NAMALWA (cell line): ENCODE data around the gene CFC1.
"Not testable (repeated sequence)": the region's sequence is repeated elsewhere in the genome, so short reads cannot be mapped to it uniquely, and the experiment has no call there.

Experiments
- DNase-seq: peaks from one replicate; pipeline ENCODE4 v3.0.0-alpha.2; 2015; ENCODE audit warnings: low spot score

CFC1 gene

DNA sequence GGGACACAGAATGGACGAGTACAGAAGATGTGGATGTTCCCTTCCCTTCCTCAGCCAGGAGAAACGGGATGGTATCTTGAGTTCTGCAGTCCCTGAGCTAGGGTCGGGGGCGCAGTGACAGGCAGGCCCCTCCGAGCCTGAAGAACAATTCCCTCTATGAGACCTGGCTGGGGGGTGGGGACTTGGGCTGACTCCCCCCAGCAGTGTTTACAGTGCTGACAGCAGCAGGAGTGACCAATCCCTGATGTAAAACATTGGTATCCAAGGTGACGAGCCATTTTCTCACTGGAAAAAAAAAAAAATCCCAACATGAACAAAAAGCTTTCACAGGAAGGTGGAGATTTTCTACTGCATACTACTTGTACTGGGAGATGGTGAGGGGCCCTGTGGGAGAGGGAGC is at the start of gene CFC1:
Gene CFC1, minus strand, starts transcription at position 183 of the 400 bp plus-strand sequence. CDS start 288 bp downstream, outside the sequence.
- not testable (repeated sequence) for DNase-seq

DNA sequence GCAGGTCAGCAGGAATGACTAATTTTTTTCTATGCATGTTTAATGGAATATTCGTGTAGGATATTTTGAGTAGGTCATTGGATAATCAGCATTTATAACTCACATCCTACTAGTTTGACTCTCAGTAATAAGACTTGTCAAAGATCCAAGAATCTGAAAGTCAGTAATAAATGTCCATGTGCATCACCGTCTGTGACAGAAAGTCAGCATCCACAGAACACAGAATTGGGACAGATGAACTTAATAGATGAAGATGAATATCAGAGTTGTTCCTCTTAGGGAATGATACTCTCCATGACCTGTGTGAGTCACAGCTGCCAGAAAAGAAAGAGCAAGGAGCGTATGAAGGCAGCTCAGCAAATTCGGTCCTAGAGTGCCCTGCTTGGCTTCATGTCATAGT is 42.3 kb upstream of the CFC1 start:
- DNase-seq = not testable (repeated sequence)

DNA sequence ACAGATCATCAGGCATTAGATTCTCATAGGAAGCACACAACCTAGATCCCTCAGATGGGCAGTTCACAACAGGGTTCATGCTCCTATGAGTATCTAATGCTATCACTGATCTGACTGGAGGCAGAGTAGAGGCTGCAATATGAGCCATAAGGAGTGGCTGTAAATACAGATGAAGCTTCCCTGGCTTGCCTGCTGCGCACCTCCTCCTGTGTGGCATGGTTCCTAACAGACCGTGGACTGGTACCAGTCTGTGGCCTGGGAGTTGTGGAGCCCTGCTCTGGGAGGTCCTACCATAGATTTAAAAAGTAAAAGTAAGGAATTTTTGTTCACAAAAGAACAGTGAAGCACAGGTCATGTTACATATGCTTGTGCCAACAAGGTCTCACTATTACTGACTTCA is 39.6 kb upstream of the CFC1 start:
- not testable (repeated sequence) for DNase-seq

DNA sequence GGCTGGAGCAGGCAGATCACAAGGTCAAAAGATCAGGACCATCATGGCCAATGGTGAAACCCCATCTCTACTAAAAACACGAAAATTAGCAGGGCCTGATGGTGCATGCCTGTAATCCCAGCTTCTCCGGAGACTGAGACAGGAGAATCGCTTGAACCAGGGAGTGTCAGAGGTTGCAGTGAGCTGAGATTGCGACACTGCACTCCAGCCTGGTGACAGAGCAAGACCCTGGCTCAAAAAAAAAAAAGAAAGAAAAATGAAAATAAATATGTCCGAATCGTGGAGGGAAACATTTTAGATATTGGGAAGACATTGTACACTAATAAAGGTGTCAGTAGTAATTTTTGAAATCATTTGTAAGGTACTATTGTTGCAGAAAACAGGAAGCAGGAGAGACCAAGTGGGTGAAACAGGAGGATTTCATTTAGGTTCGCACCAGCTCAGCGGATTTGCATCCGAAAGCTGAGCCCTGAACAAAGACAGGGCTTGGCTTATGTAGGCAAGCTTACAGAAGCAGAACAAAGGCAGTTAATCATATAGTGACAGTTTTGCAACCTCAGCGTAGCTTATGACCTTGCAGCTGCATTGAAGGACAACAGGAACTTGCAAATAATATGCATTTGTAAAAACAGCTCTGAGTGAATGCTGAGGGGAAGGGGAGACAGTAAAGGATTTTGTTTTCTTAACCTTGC is 29.6 kb upstream of the CFC1 start:
- DNase-seq = not testable (repeated sequence)

- not testable (repeated sequence) for DNase-seq
These were observed 11.8 kb upstream of the CFC1 start, which contains the start of gene POTEJ for GRCh38 chr2:130611140-130611539. POTEJ (plus strand) TSS chr2:130611440; CDS start chr2:130611533, 93 bp downstream.

DNA sequence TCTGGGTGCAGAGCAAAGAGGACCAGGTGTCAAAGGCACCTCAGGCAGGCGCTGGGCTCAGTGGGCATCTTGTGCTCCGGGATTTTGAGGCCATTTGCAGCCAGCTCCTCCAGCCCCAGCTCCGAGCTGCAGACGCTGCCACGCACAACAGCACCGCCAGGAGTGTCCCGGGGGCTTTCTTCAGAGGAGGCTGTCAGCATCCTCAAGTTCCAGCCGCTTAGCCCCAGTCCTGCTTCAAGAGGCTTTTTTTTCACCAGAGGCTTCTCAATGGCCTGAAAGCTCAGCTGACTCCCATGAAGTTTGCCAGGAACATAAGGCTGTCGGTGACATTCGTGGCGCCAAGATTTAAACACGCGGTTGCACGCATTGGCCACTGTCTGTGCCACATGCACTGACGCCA is 11.1 kb upstream of the CFC1 start:
- not testable (repeated sequence) for DNase-seq

DNA sequence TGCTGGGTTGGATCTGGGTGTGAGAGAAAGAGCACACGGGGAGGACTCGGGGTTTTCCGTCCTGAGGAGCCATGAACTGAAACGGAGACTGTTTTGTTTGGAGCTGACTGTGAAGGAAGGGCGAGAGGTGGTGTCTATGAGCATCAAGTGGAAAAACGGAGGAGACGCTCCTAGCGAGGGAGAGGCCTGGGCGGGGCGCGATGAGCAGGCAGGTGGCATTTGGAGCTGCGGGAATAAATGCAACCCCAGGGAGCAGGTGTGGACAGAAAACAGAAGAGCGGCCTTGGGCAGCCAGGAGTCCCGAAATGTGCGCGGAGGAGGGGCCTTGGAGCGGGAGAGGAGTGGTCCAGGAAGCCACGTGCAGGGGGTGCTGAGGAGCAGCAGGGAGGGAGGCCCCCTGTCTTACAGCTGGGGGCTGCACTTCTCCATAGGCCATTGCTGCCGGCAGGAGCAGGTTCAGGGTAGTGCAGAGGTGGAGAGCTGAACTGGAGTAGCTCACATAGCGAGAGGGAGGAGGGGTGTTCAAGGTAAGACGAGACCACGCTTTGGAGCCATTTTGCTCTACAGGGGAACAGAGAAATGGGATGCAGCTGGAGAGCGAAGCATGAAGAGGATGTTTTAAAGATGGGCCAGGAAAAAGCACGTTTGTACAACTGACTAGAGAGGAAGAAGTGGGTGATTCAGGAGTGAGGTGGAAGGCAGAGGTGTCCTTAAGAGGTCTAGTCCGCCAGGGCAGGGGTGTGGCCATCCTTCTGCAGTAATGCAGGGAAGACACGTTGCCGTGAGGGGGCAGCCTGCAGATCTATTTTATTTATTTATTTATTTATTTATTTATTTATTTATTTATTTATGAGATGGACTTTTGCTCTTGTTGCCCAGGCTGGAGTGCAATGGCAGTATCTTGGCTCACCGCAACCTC is 9.9 kb upstream of the CFC1 start:
- not testable (repeated sequence) for DNase-seq

DNA sequence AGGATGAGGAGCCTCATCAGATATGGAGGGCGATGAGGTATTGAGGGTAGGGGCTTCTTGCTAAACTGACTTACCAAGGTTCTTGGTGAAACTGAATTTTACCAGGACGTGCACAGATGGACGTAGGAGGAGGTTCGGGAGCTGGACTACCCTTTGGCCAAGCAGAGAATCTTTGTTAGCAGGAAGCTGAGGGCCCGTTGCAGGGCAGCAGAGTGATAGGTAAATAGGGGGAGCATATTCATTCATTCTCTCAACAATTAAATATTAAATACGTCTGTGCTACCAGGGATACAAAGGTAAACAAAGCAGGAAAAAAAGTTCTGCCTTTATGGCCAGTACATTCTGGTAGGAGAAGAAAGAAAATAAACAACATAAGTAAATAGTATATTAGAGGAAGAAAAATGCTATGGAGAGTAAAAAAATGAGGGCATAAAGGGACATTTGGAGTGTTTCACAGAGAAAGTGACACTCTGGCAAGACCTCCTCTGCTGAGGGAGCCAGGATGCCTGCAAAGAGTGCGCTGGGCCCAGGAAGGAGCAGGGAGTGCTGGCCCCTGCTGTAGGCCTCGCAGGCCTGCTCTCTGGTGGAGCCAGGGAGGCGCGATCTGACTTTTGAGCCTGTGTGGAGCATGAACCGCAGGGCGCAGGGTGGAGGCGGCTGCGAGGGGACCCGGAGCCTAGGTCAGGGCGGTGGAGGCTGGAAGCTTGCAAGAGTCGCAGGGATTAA is 9.1 kb upstream of the CFC1 start:
- not testable (repeated sequence) for DNase-seq

DNA sequence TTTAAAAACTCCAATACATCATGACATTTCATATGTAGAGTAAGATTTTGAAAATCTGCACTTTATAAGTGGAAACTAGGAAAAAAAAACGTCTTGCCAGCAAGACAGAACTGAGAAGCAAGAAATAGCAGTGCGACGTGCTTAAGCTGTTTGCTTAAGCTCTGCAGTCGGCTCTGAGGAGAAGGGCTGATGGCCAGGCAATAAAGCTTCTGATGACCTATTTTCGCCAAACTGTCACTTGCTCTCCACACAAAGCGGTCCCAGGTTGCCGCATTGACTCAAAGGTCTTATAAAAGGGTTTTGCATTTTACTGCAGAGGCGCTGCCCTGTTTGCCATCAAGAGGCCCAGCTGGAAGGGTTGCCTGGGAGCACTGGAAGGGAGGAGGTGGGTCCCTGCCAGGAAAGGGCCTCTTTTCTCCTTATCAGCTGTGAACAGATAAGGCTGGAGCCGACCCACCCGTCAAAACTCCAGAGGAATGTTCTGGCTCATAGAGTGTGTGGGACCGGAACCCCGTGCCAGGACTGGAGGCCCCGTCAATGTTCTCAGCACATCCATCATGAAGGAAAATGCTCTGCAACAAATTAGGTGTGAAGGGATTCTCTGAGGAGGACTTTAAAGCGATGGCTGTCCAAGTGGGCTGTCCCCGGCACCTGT is 2.4 kb upstream of the CFC1 start:
- DNase-seq = not testable (repeated sequence)

DNA sequence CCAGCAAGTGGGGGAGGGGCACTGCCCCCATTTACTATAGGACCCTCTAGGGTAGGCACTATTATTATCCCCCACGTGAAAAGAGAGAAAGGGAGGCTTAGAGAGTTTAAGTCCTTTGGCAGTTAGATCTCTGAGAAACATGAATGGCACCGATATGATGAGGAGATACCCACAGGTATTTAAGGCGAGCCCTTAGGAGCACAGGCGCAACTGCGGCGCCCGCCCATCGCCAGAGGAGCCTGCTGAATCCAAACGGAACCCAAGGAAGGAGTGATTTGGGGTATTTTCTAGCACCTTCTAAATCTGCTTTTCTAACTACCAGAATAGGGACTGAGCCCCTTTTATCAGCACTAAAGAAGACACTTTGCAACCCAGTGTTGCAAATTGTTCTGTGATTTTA is 551 bp upstream of the CFC1 start:
- DNase-seq = not testable (repeated sequence)

DNA sequence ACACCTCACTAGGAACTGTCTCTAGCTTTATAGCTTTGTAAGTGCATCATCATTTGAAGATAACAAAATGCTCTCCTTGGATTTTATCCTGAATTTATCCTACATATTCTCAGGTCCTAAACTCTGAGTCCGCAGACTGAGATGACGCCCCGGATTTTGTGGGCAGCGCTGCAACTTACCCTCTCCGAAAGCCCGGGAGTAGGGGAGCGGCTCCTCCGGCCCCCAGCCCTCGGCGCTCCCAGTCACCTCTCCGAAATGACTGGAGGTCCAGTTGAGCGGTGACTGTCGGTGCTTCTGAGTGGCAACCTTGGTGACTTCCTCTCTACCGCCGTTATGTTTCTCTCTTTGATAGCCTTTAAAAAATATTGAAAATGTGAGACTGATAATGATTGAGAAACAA is 912 bp downstream of the CFC1 start:
- DNase-seq = not testable (repeated sequence)

DNA sequence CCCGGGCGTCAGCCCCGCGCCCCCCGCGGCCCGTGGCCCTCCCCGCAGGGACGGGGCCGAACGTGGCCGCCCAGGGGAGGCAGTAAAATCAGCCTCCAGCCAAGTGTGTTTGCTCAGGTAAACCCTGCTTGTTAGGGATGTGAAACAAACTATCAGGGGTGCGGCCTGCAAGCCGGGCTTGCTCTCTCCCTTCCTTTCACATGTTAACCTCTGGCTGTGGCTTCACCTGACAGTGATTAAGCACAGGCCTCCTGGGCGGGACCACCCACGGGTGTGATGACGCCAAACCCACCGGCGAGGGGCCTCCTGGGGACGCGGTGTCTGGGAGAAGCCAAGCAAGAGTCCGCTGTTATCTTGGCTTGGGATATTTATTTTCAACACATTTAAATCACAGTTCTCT is 1.4 kb downstream of the CFC1 start:
- not testable (repeated sequence) for DNase-seq

DNA sequence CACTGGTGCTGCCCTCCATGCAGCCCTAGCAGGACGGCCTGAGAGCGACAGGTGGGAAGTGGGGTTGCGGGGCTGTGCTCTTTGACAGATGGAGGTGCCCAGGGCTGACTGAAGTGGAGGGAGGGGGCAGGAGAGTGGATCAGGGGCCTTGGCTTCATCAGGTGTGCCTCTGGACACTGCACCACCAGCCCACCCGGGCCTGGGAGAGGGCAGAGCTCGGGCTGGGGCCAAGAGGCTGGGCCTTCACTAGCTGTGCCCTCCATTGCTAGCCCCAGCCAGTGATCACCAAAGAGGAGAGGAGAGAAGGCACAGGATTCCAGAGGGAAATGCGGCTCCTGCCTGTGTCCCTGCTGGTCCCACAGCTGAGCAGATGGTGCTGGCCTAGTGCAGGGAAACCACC is 2.6 kb downstream of the CFC1 start:
- DNase-seq = not testable (repeated sequence)

DNA sequence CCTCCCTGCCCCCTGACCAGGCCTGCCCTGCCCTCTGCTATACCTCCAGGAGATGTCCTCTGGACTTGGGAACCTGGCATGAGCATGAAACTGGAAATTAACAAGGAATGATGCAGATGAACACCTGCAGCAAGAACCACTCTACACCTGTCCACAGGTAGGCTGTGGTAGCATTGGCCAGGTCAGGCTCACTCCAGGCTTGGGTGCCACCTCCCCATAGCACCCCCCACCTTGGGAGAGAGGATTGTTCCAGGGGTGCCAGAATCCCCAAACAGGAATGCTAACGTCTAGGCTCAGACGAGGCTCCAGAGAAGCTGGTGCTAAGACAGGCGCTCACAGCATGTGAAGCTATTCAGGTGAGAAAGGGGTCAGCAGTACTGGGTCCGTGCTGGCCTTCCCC is 5.4 kb downstream of the CFC1 start:
- not testable (repeated sequence) for DNase-seq

GRCh38 chr2:130592791-130593414 is 6.5 kb downstream of the CFC1 start:
- not testable (repeated sequence) for DNase-seq

GRCh38 chr2:130590842-130591359 is 8.5 kb downstream of the CFC1 start:
- not testable (repeated sequence) for DNase-seq

DNA sequence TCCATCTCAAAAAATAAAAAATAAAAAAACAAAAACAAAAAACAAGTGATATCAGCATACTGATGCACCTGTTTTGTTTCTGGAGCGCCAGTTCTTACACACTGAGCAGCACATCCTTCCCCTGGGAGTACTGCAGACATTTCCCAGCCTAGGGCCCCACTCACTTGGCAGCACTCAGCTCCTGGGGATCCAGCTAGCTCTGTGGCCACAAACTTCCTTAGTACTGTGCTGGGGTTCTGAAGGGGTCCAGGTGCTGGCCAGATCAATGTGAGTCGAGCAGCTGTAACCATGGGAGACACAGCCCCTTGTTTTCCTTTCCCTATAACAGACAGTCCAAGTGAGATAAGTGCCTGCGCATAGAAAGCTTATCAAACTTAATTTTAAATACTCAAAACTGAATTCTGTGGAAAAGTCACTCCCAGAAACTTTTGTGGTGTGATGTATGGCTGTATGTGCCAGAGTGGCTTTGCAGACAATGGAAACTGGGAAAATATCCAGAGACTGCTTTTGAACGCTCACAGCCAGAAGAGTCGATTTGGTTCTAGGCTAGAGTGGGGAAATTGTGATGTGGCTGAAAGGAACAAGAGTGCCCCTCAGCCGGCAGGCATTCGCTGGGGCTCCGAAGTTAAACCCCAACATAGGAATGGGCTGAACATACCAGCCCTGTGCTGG is 9.1 kb downstream of the CFC1 start:
- not testable (repeated sequence) for DNase-seq

DNA sequence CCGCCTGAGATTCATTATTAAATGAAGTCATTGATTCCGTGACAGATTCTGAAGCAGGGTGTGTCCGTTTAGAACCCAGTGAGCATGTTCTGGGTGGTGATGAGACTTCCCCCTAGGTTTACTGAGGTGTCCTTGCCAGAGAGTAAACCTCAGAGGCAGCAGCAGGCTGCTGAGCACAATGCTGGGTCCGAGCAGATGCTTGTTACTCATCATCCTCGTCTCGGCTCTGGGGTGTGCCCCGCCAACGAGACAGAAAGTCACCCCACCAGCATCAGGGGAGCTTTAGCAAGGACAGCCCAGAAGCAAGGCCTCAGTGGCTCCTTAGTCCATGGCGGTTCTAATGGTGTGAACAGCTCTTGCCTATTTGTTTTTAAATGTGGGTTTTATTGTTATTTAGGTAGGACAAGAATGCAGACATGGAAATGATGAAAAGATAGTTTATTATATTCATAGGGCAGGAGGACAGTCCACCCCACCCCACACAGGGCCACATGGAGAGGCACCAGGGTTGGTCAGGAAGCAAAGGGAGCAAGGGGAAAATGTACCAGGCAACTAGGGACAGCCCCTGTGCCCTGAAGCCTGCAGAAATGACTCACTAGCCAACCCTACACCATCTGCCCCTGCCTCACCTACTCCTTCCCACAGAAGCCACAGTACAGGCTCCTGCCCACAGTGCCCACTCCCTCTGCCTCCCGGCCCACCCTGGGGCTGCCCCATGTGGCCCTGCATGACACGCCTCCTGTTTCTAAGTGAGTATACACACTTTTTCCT is 10.5 kb downstream of the CFC1 start:
- not testable (repeated sequence) for DNase-seq

DNA sequence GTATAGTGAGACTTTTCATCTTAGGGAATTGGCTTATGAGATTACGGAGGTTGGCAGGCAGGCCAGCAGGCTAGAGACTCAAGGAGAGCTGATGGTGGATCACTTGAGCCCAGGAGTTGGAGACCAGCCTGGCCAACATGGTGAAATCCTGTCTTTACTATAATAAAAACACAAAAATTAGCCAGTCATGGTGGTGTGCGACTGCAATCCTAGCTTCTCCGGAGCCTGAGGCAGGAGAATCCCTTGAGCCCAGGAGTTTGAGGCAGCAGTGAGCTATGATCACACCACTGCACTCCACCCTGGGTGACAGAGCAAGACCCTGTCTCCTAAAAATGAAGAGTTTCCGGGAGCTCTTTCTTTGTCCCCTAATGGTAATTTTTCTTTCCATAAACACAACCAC is 14.6 kb downstream of the CFC1 start:
- not testable (repeated sequence) for DNase-seq

- DNase-seq = not testable (repeated sequence)
These were observed 15.8 kb downstream of the CFC1 start for GRCh38 chr2:130583582-130583981.
